HG03097 (cell line): ENCODE data around the gene CARMIL3.

ENCODE experiments used
- ATAC-seq: cut with Tn5 transposase; IDR thresholded peaks from one replicate; pipeline ENCODE4 v1.9.1; 2021; ENCODE audit not compliant: unreplicated experiment, low FRiP score

The CARMIL3 gene

DNA sequence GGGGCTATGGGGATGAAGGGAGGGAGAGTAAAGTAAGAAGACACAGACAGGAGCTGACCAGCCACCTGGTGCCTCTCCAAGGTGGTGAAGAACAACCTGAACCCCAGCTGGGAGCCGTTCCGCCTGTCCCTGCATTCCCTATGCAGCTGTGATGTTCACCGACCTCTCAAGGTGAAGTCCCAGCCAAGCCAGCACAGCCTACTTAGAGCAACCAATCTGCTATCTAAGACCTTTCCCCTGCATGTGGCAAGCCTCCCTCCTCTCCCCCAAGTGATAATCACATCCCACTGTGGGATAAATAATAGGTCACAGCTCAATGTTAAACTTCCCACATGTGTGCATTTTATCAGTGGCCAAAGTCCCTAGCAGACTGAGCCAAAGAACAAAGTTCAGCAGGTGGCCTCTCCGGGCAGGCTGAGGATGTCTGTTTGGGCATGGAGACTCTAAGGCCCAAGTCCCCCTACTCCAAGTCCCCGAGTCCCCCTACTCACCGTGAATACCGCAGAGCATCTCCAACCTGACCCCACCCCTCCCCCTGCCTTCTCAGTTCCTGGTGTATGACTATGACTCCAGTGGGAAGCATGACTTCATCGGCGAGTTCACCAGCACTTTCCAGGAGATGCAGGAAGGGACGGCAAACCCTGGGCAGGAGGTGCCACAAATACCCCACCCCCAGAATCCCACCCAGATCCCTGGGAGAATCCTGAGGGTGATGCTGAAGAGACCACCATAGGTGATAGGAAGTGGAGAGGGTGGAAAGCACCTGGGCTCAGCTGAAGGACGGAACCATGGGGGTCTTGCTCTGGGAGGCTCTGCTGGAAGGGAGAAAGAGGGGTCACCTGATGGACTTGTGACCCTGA lies 23.0 kb downstream of the CARMIL3 start:
- ATAC-seq, result no peak

DNA sequence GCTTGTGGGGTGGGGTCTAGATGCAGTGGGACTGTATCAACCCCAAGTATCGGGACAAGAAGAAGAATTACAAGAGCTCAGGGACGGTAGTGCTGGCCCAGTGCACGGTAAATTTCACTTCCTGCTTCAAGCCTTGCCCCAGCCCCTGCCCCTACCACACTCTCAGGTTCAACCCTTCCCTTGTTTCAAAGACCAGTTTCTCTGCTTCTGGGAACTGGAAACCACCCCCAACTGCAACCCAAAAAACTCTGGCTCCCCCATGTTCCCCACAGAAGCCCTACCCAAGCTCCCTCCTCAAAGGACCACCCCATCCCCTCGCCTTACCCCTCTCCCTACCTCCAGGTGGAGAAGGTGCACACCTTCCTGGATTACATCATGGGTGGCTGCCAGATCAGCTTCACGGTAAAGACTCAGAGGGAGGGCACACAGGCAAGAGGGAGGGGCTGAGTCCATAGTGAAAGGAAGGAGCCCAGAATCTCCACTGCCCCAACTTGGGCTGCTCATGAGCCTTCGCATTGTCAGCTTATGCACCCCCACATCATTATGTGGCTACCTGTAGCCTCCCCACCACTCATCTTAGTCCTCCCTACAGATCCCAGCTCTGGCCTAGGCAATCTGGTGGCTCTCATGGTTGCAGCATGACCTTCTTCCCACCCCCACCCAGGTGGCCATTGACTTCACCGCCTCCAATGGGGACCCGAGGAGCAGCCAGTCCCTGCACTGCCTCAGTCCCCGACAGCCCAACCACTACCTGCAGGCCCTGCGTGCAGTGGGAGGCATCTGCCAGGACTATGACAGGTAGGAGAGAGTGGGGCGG lies 23.9 kb downstream of the CARMIL3 start:
- ATAC-seq, result no peak

DNA sequence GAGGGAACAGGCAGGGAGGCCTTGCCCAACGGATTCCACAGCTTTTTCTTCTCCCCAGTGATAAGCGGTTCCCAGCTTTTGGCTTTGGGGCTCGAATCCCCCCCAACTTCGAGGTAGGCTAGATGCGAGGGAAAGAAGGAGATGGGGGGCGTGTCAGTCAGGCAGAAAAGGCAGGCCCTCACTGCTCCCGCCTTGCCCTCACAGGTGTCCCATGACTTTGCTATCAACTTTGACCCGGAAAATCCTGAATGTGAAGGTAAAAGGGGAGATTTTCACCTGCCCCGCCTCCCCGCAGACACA lies 24.4 kb downstream of the CARMIL3 start:
- no peak for ATAC-seq

DNA sequence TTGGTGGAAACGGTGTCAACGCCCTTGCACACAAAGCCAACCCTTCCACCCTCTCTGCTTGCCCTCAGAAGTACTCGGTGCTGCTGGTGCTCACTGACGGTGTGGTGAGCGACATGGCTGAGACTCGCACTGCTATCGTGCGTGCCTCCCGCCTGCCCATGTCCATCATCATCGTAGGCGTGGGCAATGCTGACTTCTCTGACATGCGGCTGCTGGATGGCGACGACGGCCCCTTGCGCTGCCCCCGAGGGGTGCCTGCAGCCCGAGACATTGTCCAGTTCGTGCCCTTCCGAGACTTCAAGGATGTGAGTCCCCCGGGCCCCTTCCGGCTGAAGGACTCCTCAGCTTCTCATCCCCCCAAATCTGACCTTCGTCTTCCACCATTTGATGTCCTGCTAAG lies 25.3 kb downstream of the CARMIL3 start:
- ATAC-seq, result no peak

DNA sequence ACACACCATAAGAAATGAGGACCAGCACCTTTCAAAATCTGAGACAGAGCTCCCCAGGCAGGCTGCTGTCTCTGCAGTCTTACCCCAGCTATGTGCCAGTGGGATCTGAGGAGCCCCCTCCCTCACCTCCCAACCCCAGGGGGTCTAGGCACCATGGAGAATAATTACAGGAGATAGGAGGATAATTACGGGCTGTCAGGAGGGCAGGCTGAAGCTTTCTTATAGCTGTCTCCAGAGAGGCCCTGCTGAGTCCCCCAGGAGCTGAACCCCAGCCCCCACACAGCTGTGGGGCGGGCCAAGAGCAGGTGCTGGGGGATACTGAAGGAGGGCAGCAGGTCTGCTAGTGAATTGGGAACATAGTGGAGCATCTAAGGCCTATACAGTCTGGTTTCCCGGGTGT lies 26.3 kb downstream of the CARMIL3 start:
- no peak for ATAC-seq

DNA sequence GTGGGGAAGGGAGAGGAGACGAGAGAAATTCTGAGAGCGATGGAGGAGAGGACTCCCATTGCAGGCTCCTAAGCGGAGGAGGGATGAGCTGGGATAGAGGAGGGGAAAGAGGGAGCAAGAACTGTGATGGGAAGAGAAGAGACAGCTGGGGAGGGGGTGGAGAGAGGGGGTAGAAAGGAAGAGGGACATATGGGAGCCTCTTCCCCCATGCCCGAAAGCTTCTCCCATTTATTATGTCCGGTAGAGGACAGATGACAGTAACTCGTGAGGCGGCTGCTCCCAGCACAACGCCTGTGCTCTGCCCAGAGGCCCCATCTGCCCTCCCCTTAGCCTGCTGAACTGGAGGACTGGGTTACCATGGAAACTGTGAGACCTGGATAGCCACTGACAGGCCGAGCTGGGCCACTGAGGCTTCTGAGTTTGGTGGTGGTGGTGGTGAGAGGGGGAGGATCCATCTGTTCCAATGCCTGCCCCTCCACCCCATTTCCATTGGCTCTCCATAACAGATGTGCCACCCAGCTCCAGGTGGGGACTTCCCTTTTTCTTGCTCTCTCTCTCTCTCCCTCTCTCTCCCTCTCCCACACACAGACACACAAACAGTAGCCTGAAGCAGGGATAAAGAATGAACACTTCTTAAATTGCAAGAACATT lies 27.8 kb downstream of the CARMIL3 start:
- no peak for ATAC-seq

DNA sequence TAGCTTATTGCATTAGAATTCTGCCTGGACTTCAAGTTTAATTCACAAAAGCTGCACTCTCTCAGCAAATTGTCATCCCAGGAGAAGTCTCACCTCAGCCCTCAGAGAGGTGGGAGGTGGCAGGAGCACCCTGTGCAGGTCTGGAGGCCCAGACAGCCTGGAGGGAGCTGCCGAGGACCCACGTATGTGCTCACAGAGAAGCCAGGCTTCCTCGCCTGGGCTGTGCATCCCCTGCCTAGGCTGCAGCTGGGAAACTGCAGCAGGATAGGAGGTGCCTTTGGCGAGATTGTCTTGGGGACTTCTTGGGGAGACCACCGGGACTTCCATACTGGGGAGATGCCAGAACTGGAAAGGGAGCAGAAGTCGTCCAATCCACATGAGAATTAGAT lies 28.3 kb downstream of the CARMIL3 start:
- ATAC-seq, result no peak

DNA sequence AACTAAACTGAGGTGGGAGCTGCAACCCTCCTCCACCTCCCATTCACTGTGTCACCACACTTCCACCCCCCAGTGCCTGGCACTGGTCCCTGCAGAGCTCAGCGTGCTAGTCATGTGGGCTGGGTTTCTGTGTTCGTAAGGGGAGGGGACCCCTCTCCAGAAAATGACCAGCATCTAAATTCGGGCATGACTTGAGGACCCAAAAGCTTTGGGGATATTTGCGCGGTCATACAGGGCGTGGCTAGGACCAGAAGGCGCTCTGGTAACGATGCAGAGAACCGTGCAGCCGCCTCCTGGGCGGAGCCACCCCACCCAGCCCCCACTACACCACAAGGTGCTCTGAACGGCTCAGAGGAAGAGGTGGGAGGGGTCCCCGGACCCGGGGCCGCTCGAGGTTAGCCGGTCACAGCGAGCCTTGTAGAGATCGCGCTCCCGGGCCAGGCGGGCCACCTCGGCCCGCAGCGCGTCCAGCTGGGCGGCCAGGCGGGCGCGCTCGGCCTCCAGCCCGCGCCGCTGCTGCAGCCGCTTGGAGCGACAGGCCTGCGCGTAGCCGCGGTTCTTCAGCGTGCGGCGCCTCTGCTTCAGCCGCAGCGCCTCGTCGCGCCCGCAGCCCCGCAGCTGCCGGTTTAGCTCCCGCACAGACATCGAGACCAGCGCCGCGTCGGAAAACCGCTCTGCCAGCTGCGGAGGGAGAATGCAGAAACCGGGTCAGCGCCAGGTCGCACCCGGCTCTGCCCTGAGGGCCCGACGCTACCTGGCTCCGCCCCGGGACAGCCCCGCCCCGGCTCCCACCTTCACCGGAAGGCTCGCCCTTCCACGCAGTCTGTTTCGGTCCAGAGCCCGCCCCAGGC lies 29.3 kb downstream of the CARMIL3 start:
- peak; percentile 72 for ATAC-seq

DNA sequence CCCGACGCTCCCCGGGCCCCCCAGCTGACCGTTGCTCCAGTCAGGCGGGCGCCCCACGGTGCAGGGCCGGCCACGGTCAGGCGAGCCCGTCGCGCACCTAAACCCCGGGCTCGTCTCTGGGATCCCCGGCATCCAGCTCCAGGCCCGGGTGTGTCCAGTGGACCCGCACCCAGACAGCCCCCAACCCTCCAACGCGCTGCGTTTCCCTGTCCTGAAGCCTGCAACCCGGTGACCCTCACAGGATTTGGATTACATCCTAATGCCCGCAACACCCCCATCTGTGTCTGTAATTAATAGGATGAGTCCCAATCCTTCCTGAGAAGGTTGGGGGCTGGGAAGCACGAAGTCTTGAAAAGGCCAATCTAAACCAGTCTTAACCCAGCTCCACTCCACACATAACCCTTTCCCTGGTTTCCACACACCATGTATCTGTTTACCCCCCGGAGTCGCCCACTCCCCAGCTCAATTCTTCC lies 30.0 kb downstream of the CARMIL3 start:
- ATAC-seq, result no peak

DNA sequence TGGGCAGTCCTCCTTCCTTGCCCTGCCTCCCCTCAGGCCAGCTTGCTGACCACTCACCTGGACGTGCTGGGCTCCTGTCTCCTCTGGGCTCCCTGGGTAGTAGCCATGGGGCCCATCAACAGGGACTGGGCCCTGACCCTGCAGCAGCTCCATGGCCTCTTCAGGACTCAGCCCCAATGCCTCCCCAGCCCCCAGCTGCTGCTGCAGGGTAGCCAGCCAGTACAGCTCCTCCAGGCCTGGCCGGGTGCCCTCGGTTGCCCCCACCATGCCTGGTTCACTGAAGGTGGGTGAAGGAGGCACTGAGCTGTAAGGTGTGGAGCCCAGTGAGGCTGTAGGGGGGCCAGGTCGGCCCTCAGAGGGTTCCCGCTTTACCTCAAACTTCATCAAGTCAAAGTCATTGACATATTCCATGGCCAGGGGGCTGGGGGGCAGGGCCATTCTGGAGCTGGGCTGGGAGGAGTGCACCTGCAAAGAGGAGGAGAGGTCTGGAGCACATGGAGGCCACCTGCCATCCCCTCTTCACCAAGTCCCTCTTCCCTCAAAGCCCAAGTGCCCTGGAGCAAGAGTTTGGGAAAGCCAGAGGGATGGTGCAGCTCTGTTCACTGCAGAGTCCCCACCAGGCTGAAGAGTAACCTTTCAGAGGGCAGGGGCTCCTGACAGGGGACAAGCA lies 30.7 kb downstream of the CARMIL3 start:
- no peak for ATAC-seq

DNA sequence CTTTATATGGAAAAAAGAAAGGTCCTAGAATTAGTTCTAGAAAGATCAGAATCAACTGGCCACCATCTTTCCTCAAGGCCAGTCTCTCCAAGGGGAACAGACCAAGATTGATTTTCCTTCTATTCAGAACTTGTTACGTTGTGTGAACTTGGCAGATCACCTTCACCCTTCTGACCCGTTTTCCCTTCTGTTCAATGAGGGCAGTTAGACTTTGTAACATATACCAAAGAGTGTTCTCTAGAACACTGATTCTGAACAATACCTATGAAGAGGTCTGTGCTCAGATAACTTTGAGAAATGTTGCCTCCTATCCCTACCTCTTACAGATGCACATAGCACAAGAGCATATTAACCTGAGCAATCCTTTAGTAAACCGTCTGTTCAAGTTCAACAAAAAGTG lies 31.7 kb downstream of the CARMIL3 start:
- ATAC-seq, result no peak

DNA sequence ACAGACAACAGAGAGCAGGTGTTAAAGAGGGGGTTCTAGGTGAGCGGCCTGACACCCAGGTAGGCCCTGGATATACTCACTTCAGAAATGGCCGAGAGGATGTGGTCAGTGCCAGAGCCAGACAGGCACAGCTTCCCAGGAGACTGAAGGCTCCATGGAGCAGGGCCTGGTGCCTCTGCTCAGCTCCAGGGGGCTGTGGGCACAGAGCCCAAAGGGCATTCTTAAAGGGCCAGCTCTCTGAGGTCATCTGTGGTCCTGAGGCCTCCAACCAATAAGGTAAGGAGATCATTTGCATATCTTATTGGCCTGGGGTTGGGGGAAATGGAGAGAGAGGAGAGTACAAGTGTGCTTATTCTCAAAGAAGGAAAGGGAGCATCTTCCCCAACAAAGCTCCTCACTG lies 32.6 kb downstream of the CARMIL3 start:
- no peak for ATAC-seq

DNA sequence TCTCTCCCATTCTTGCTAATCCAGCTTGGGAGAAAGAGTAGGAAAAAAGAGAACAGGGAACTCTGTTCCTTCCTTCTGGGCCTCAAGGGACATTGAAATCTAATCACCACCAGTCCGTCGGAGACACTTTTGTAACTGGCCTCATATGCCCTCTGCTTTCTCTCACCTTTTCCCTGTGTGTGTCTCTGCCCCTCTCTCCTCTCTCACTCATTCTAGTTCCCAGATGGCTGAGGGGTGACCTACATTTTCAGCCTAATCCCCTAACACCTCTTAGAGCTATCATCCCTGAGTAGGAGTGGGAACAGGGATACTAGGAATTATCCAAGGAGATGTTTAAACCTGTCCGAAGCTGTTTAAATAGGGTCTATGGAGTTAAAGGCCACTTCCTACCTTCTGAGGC lies 33.4 kb downstream of the CARMIL3 start:
- ATAC-seq, result no peak

DNA sequence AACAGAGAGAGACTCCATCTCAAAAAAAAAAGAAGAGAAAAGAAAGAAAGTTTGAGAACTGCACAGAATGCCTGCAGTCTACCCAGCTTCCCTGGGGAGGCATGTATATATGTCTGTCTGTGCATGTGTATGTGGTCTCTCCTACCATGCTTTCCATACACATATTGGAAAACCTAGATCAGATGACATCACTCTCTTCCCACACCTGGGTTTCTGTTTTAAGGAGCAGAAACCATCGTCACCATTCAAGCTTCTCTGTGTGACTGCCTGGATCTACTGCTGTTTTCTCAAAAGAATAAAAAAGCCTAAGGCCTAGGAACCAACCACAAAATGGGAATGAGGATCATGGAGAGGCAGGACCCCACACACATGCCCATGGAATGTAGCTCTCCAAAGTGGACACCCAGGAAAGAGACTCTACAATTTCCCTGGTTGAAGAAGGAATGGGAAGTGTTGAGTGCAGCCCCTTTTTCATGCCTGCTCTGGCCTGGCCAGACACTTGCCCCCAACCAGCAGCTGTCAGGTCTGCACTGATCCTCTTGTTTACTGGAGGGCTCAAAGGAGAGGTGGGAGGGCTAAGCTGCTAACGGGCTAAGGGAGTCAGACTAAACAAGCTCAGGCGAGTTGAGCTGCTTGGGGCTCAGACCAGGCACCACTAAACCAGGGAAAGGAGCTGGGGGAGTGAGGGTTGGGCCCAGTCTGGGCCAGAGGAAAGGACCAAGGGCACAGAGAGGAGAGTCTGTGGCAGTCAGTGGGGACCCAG lies 34.6 kb downstream of the CARMIL3 start:
- no peak for ATAC-seq

DNA sequence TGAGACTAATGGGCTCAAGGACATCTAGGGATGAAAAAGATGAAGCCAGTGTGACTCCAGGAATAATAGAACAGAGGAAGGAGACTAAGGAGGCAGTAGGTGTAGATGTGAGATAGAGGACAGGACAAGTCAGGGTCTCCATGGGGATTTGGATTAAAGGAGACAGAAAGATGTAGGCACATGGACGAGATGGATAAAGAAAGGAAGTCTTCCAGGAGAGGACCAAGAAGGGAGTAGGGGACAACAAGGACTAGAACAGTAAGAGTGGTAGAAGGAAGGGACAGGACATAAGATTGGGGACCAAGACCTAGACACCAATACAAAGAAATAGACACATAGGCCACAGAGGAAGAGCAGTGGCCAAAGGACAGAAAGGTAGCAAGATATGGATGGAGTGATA lies 35.2 kb downstream of the CARMIL3 start:
- no peak for ATAC-seq

DNA sequence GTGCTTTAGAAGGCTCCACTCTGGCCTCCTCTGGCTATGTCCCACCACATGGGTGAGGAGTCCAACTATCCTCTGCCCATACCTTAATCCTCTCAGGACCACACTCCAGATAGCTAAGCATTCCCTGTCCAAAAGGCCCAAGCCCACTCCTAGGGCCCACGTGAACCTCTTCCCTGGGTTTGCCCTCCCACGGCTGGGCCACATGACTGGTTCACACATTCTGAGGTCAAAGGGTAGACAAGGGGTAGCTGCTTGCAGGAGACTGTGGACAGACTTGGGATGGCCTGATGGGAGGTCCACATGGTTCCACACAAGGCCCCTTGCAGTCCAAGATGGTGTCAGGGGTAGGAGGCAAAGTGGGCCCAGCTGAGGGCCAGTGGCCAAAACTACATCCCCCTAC lies 36.3 kb downstream of the CARMIL3 start:
- no peak for ATAC-seq

DNA sequence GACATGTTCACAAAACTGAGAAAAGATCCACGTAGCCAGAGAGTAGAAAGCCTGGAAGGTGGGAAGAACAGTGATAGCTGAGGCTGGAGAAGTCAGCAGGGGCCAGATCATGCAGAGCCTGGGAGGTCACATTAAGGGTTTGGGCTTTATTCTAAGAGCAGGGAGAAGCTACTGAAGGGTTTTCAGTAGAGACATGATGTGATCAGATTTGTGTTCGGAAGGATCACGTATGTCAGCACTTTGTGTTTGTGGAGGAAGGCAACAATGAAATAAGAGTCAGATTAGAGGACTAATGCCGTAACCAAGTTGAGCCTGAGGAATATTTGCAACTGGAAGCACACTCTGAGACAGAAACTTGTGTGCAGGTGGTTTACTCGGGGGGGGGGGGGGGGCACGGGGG lies 38.1 kb downstream of the CARMIL3 start:
- no peak for ATAC-seq

DNA sequence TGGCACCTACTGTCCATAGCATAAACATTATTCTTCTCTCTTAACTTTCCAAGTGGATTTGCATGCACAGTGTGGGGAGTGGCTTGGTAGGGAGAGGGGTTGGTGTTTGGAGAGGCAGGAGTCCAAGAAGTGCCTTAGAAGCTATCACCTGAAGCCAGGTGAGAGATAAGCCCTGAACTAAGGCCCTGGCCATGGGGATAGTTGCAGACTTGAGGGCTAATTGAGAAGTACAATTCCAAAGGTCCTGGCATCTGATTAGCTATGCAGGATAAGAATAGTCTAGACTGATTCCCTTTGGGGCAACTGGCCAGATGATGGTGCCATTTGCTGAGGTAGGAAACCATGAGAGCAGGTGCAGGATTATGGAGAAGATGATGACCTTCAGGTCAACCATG lies 40.3 kb downstream of the CARMIL3 start:
- no peak for ATAC-seq

DNA sequence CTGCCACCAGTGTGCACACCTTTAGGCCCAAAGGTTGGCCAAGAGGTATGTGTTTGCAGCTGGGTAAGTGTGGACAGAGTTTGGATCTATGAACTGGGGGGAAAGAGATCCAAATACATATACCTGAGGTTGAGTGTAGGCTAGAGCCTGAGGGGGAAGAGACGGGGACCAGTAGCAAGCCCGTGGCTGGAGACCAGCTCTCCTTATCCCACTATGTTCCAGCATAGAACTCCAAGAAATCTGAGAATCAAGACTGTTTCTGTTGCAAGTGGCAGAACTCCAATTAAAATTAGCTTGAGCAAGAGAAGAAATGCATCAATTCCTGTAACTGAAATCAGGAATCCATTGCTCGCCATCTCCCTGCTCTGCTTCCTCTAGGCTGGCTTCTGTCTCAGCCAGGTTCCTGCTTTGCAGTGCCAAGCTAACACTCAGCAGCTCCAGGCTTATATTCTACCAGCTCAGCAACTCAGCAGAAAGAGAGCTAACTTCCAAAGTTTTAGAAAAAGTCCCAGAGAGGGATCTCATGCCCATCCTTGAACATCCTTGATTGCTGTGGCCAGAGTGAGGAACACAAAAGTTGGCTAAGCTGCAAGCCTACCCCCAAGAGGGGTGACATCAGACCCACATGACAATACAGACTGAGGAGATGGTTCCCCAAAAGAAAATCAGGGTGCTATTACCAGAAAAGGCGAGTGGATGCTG lies 40.8 kb downstream of the CARMIL3 start:
- ATAC-seq, result no peak
